Breast epithelium (tissue), 4 donors: ENCODE measurements around the gene SLC22A13. TPM values are rescaled to one million over a fixed set of nuclear protein-coding genes. Genes with fewer than 3 reads are reported as not detected.

Source experiments
- DNase-seq, 2 donors: peaks; one replicate each; pipeline ENCODE4 v3.0.0-alpha.2; 2019; ENCODE audit warnings: low spot score in 2 of 2
- H3K27ac ChIP-seq, 2 donors: fragments of 200-600 bp; sonication (generic) in 1 of 2; one replicate each; pipeline ENCODE4 v1.5.1; 2016 to 2019; ENCODE audit warnings: mild to moderate bottlenecking in 1 of 2
- H3K27me3 ChIP-seq, 2 donors: fragments of 200-600 bp; sonication (generic) in 1 of 2; one replicate each; pipeline versions ENCODE4 v1.5.1 to v1.6.0; 2017 to 2019; ENCODE audit warnings: control low read depth in 1 of 2, mild to moderate bottlenecking in 1 of 2
- H3K36me3 ChIP-seq: fragments of 200-600 bp; one replicate; pipeline ENCODE4 v1.5.1; 2019
- H3K4me1 ChIP-seq, 2 donors: fragments of 200-600 bp; sonication (generic); one replicate each; pipeline ENCODE4 v1.5.1; 2016 to 2019; ENCODE audit warnings: control low read depth in 1 of 2
- H3K4me3 ChIP-seq, 3 donors: fragments of 200-600 bp; sonication (generic); 1 replicate in 2 of 3; 2 replicates in 1 of 3; pipeline ENCODE4 v1.5.1; 2016 to 2019; ENCODE audit warnings: mild to moderate bottlenecking in 3 of 3, moderate library complexity in 2 of 3
- H3K9me3 ChIP-seq, 2 donors: fragments of 200-600 bp; sonication (generic) in 1 of 2; one replicate each; pipeline ENCODE4 v1.5.1; 2016 to 2019; ENCODE audit warnings: control low read depth in 1 of 2
- CTCF ChIP-seq, 3 donors: fragments of 450-650 bp; IDR thresholded peaks; one replicate each; pipeline ENCODE4 v1.5.1; 2016 to 2017; ENCODE audit warnings: antibody characterized with exemption in 3 of 3, mild to moderate bottlenecking in 3 of 3, moderate library complexity in 3 of 3
- POLR2A ChIP-seq: fragments of 450-650 bp; IDR thresholded peaks from one replicate; pipeline ENCODE4 v1.6.1; 2016; ENCODE audit warnings: antibody characterized with exemption, mild to moderate bottlenecking, moderate library complexity
- POLR2AphosphoS5 ChIP-seq, 3 donors: sonication (generic); formaldehyde crosslinking; IDR thresholded peaks; one replicate each; pipeline ENCODE4 v1.6.1; 2017; ENCODE audit warnings: antibody characterized with exemption in 3 of 3
- intact Hi-C: fragments of 100-400 bp; cut with DNase I; formaldehyde crosslinking; loops from one replicate; pipeline ENCODE4 v1.15.1; 2023; ENCODE audit warnings: low total_unique reads
- total RNA-seq, 3 donors: library from RNA; depleted of rRNA; stranded (reverse); fragments of >200 nt; gene quantifications; one replicate each; pipeline ENCODE4 v1.1.0, GENCODE V29; 2016

The SLC22A13 gene
- total RNA-seq, 3 donors from 2014 or later, result 0.48 to 0.59 TPM; not detected in 1

DNA sequence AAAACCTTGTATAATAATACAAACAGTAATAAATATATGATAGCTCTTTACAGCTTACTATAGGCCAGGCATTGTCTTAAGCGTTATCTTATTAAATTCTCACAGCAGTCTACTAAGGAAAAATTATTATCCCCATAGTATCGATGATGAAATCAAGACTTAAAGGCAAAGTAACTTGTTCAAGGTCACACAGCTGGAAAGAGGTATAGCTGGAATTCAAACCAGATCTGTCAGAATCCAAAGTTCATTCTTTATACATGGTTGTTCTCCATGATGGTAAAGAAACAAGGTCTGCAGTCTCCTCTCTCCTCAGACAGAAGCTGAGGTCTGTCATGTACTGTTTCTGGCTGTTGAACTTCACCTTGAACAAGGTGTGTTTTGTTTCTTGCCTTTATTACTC lies 15.4 kb upstream of the SLC22A13 start:
- no peak overlapping the region for H3K27ac ChIP-seq
- no peaks in the 10 kb centered on the region for H3K4me1 ChIP-seq
- intact Hi-C loops, result no loop called here
- H3K36me3 ChIP-seq, result peaks cover 13% of the 10 kb centered on the region
- DNase-seq, result no peak
- H3K4me3 ChIP-seq, result no peak overlapping the region
- no peaks in the 10 kb centered on the region for H3K9me3 ChIP-seq
- TF ChIP-seq POLR2A, result no peak
- no peak for TF ChIP-seq POLR2AphosphoS5 (IDR thresholded peaks at IDR 0.05)
- TF ChIP-seq CTCF (IDR thresholded peaks at IDR 0.05), result no peak
- no peaks in the 10 kb centered on the region for H3K27me3 ChIP-seq

DNA sequence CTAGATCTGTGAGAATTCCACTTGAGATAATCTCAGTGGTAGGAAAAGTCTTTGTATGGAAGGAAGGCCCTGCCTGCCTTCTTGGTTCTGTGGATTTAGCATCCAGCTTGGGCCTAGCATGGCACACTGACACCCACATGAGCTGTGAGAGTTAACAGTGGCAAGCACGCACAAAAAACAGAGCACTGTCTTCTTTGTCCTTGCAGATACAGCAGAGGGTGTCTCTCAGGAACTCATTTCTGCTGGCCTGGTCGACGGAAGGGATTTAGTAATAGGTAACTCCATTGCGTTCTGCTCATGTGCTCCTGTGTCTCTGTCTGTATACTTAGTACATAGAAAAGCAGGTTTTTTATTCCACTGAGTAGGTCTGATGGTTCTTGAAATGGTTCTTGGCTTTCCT lies 14.4 kb upstream of the SLC22A13 start:
- H3K4me1 ChIP-seq, result no peaks in the 10 kb centered on the region
- no peaks in the 10 kb centered on the region for H3K9me3 ChIP-seq
- intact Hi-C loops, result no loop called here

GRCh38 chr3:38253704-38254103 lies 11.9 kb upstream of the SLC22A13 start:
- intact Hi-C loops, result no loop called here
- H3K36me3 ChIP-seq, result peaks cover 6% of the 10 kb centered on the region
- no peak for DNase-seq

More for the DNA sequence above, 14.4 kb upstream of the SLC22A13 start:
- H3K36me3 ChIP-seq, result peaks cover 9% of the 10 kb centered on the region
- no peak for TF ChIP-seq POLR2AphosphoS5 (IDR thresholded peaks at IDR 0.05)
- TF ChIP-seq POLR2A, result no peak
- no peak for TF ChIP-seq CTCF (IDR thresholded peaks at IDR 0.05)
- no peak overlapping the region for H3K4me3 ChIP-seq
- H3K27ac ChIP-seq, result no peak overlapping the region
- H3K27me3 ChIP-seq, result no peaks in the 10 kb centered on the region
- no peak for DNase-seq

DNA sequence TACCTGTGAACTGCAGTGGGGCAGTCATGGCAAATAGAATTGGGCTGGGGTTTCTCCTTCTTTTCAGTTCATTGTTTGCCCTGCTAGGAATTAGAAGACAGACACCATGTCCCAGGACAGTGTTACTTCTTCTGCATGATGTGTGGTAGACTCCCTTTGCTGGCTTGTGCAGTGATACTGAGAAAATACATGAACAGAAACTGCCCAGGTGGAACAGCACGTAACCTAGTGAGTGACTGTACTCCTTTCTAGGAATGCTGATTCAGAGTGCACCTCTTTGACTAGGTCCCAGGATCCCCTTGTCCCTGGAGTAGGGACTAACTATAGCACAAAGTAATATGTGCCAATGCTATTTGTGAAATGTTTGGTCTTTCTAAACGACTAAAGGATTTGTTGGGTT lies 10.7 kb upstream of the SLC22A13 start:
- Histone ChIP-seq H3K27ac (no peak overlapping the region), H3K27me3 (no peaks in the 10 kb centered on the region), H3K9me3 (no peaks in the 10 kb centered on the region), H3K36me3 (peaks cover 6% of the 10 kb centered on the region), H3K4me1 (no peaks in the 10 kb centered on the region), H3K4me3 (no peak overlapping the region)
- no peak for TF ChIP-seq POLR2AphosphoS5 (IDR thresholded peaks at IDR 0.05)
- intact Hi-C loops, result no loop called here
- no peak for DNase-seq

More at GRCh38 chr3:38253704-38254103, 11.9 kb upstream of the SLC22A13 start:
- H3K27ac ChIP-seq, result no peak overlapping the region
- no peaks in the 10 kb centered on the region for H3K27me3 ChIP-seq
- no peaks in the 10 kb centered on the region for H3K9me3 ChIP-seq
- H3K4me1 ChIP-seq, result no peaks in the 10 kb centered on the region
- no peak for TF ChIP-seq POLR2A
- no peak overlapping the region for H3K4me3 ChIP-seq

DNA sequence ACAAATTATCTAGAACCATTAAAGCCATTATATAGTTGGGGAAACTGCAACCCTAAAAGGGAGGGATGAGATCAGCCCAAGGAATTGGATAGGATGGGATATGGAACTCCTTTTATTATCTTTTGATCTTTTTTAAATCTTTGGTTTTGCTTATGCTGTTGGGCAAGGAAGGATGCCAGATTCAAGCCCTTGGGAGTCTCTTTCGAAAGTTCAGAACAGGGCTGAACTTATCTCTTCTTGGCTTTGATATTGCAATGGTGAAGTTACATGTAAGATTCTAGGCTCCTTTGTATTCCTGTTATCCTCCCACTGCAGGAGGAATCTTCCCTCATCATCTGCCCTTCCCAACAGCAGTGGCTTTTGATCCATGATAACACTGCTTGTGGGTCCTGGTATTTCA lies 10.0 kb upstream of the SLC22A13 start:
- Histone ChIP-seq H3K4me3 (no peak overlapping the region), H3K27ac (no peak overlapping the region), H3K4me1 (no peaks in the 10 kb centered on the region), H3K27me3 (no peaks in the 10 kb centered on the region), H3K36me3 (peaks cover 6% of the 10 kb centered on the region), H3K9me3 (no peaks in the 10 kb centered on the region)
- DNase-seq, result no peak
- no peak for TF ChIP-seq POLR2AphosphoS5 (IDR thresholded peaks at IDR 0.05)
- no peak for TF ChIP-seq CTCF (IDR thresholded peaks at IDR 0.05)
- TF ChIP-seq POLR2A, result no peak
- intact Hi-C loops, result no loop called here

- H3K9me3 ChIP-seq, result no peaks in the 10 kb centered on the region
- no peaks in the 10 kb centered on the region for H3K27me3 ChIP-seq
- no peak overlapping the region for H3K27ac ChIP-seq
- H3K4me3 ChIP-seq, result no peak overlapping the region
- peaks cover 6% of the 10 kb centered on the region for H3K36me3 ChIP-seq
- intact Hi-C loops, result no loop called here
- H3K4me1 ChIP-seq, result no peaks in the 10 kb centered on the region
- DNase-seq, result no peak
- no peak for TF ChIP-seq CTCF (IDR thresholded peaks at IDR 0.05)
These were observed 8.0 kb upstream of the SLC22A13 start for GRCh38 chr3:38257583-38257982.
